IgD-negative memory B cell (primary cell): ENCODE measurements around the gene SCAMP1. TPM values are rescaled to one million over a fixed set of nuclear protein-coding genes. Genes with fewer than 3 reads are reported as not detected.
"Not testable (repeated sequence)": the region's sequence is repeated elsewhere in the genome, so short reads cannot be mapped to it uniquely, and the experiment has no call there.

Experiments
- H3K27ac Mint-ChIP-seq, 3 donors: one replicate each; pipeline ENCODE4 v1.8.0; 2020 to 2022; ENCODE audit warnings: mild to moderate bottlenecking in 3 of 3, mixed read lengths in 3 of 3, moderate library complexity in 1 of 3
- H3K27me3 Mint-ChIP-seq: one replicate; pipeline ENCODE4 v1.8.0; 2021; ENCODE audit warnings: mixed read lengths
- H3K36me3 Mint-ChIP-seq: one replicate; pipeline ENCODE4 v1.8.0; 2020; ENCODE audit warnings: mild to moderate bottlenecking, mixed read lengths
- H3K4me1 Mint-ChIP-seq, 3 donors: one replicate each; pipeline ENCODE4 v1.8.0; 2020 to 2022; ENCODE audit warnings: mixed read lengths in 3 of 3, mild to moderate bottlenecking in 1 of 3
- H3K4me3 Mint-ChIP-seq, 4 donors: one replicate each; pipeline ENCODE4 v1.8.0; 2020 to 2022; ENCODE audit warnings: mild to moderate bottlenecking in 4 of 4, mixed read lengths in 4 of 4, moderate library complexity in 3 of 4
- H3K9me3 Mint-ChIP-seq, 3 donors: one replicate each; pipeline ENCODE4 v1.8.0; 2020 to 2021; ENCODE audit warnings: mixed read lengths in 3 of 3, mild to moderate bottlenecking in 1 of 3
- polyA plus RNA-seq: library from polyadenylated mRNA; unstranded; fragments of 300-500 nt; fragmentation: Illumina TruSeq; gene quantifications from one replicate; pipeline ENCODE4 v1.2.3, GENCODE V29; 2021

SCAMP1 gene
- polyA plus RNA-seq, 1 donor from 2014 or later: 29.2 TPM

GRCh38 chr5:78377718-78378105, 17.3 kb downstream of the SCAMP1 start:
- no peak overlapping the region for H3K4me3 Mint-ChIP-seq
- peaks cover 13 to 17% (median 15%) of the 10 kb centered on the region in 3 donors for H3K4me1 Mint-ChIP-seq
- H3K9me3 Mint-ChIP-seq: no peaks in the 10 kb centered on the region

GRCh38 chr5:78387468-78388153, 27.2 kb downstream of the SCAMP1 start:
- peak overlapping the region in 1 of 3 donors; percentile 23 for H3K27ac Mint-ChIP-seq
- H3K36me3 Mint-ChIP-seq: peaks cover 18% of the 10 kb centered on the region
- H3K4me3 Mint-ChIP-seq: peak overlapping the region in 1 of 4 donors; percentile 66
- no peaks in the 10 kb centered on the region for H3K27me3 Mint-ChIP-seq
- H3K4me1 Mint-ChIP-seq: peaks cover 6 to 9% (median 8%) of the 10 kb centered on the region in 3 donors
- H3K9me3 Mint-ChIP-seq: peaks cover 3 to 34% (median 15%) of the 10 kb centered on the region in 3 donors

More at GRCh38 chr5:78377718-78378105, 17.3 kb downstream of the SCAMP1 start:
- Mint-ChIP-seq H3K27ac (no peak overlapping the region), H3K36me3 (peaks cover 8% of the 10 kb centered on the region), H3K27me3 (no peaks in the 10 kb centered on the region)

- H3K27ac Mint-ChIP-seq, H3K27me3 Mint-ChIP-seq, H3K4me3 Mint-ChIP-seq, H3K4me1 Mint-ChIP-seq: not testable (repeated sequence)
- Mint-ChIP-seq H3K9me3 (peaks cover 0 to 12% (median 5%) of the 10 kb centered on the region in 3 donors), H3K36me3 (peaks cover 26% of the 10 kb centered on the region)
Observed at GRCh38 chr5:78391357-78391756, 30.9 kb downstream of the SCAMP1 start.

GRCh38 chr5:78397831-78398230, 37.4 kb downstream of the SCAMP1 start:
- Mint-ChIP-seq H3K4me1 (peaks cover 16 to 24% (median 19%) of the 10 kb centered on the region in 3 donors), H3K27me3 (no peaks in the 10 kb centered on the region), H3K4me3 (no peak overlapping the region), H3K27ac (no peak overlapping the region), H3K9me3 (peaks cover 0 to under 1% (median 0%) of the 10 kb centered on the region in 3 donors), H3K36me3 (peaks cover 21% of the 10 kb centered on the region)

GRCh38 chr5:78399116-78399515, 38.7 kb downstream of the SCAMP1 start:
- H3K4me3 Mint-ChIP-seq: no peak overlapping the region
- H3K9me3 Mint-ChIP-seq: no peaks in the 10 kb centered on the region
- peaks cover 17% of the 10 kb centered on the region for H3K36me3 Mint-ChIP-seq
- H3K4me1 Mint-ChIP-seq: peaks cover 16 to 24% (median 19%) of the 10 kb centered on the region in 3 donors
- no peaks in the 10 kb centered on the region for H3K27me3 Mint-ChIP-seq
- H3K27ac Mint-ChIP-seq: no peak overlapping the region

- peak overlapping the region in 1 of 4 donors; percentile 55 for H3K4me3 Mint-ChIP-seq
- H3K27me3 Mint-ChIP-seq: no peaks in the 10 kb centered on the region
- H3K36me3 Mint-ChIP-seq: peaks cover 8% of the 10 kb centered on the region
- H3K27ac Mint-ChIP-seq: peak overlapping the region in 1 of 3 donors; percentile 21
- no peaks in the 10 kb centered on the region for H3K9me3 Mint-ChIP-seq
- H3K4me1 Mint-ChIP-seq: peaks cover 21 to 43% (median 40%) of the 10 kb centered on the region in 3 donors
Observed at GRCh38 chr5:78404682-78405293, 44.4 kb downstream of the SCAMP1 start.

GRCh38 chr5:78405829-78406750, 45.7 kb downstream of the SCAMP1 start:
- peak overlapping the region in 1 of 3 donors; percentile 39 for H3K27ac Mint-ChIP-seq

GRCh38 chr5:78407458-78407857, 47.0 kb downstream of the SCAMP1 start:
- Mint-ChIP-seq H3K4me3 (no peak overlapping the region), H3K4me1 (peaks cover 25 to 45% (median 44%) of the 10 kb centered on the region in 3 donors), H3K27ac (peak overlapping the region in 1 of 3 donors; percentile 2), H3K27me3 (no peaks in the 10 kb centered on the region), H3K36me3 (peaks cover 2% of the 10 kb centered on the region), H3K9me3 (no peaks in the 10 kb centered on the region)

More at GRCh38 chr5:78405829-78406750, 45.7 kb downstream of the SCAMP1 start:
- Mint-ChIP-seq H3K27me3 (no peaks in the 10 kb centered on the region), H3K4me3 (no peak overlapping the region), H3K4me1 (peaks cover 23 to 39% (median 32%) of the 10 kb centered on the region in 3 donors), H3K36me3 (peaks cover 4% of the 10 kb centered on the region), H3K9me3 (no peaks in the 10 kb centered on the region)

- Mint-ChIP-seq H3K4me3 (no peak overlapping the region), H3K27ac (no peak overlapping the region), H3K36me3 (peaks cover 2% of the 10 kb centered on the region), H3K27me3 (no peaks in the 10 kb centered on the region), H3K4me1 (peaks cover 21 to 30% (median 30%) of the 10 kb centered on the region in 3 donors), H3K9me3 (no peaks in the 10 kb centered on the region)
Observed at GRCh38 chr5:78411586-78411985, 51.2 kb downstream of the SCAMP1 start.

- Mint-ChIP-seq H3K9me3 (no peaks in the 10 kb centered on the region), H3K36me3 (peaks cover 12% of the 10 kb centered on the region), H3K27me3 (no peaks in the 10 kb centered on the region), H3K4me1 (peaks cover 5 to 9% (median 7%) of the 10 kb centered on the region in 3 donors), H3K4me3 (no peak overlapping the region), H3K27ac (peak overlapping the region in 1 of 3 donors; percentile 31)
Observed at GRCh38 chr5:78416677-78417425, 56.4 kb downstream of the SCAMP1 start.

- no peaks in the 10 kb centered on the region for H3K9me3 Mint-ChIP-seq
- no peak overlapping the region for H3K4me3 Mint-ChIP-seq
- peaks cover 12% of the 10 kb centered on the region for H3K36me3 Mint-ChIP-seq
- no peaks in the 10 kb centered on the region for H3K27me3 Mint-ChIP-seq
- no peak overlapping the region for H3K27ac Mint-ChIP-seq
- H3K4me1 Mint-ChIP-seq: no peaks in the 10 kb centered on the region
Observed at GRCh38 chr5:78419396-78419795, 59.0 kb downstream of the SCAMP1 start.

GRCh38 chr5:78420548-78420947, 60.1 kb downstream of the SCAMP1 start:
- no peaks in the 10 kb centered on the region for H3K27me3 Mint-ChIP-seq
- no peaks in the 10 kb centered on the region for H3K4me1 Mint-ChIP-seq
- peaks cover 15% of the 10 kb centered on the region for H3K36me3 Mint-ChIP-seq
- no peaks in the 10 kb centered on the region for H3K9me3 Mint-ChIP-seq
- H3K4me3 Mint-ChIP-seq: no peak overlapping the region
- no peak overlapping the region for H3K27ac Mint-ChIP-seq

- H3K27me3 Mint-ChIP-seq: no peaks in the 10 kb centered on the region
- no peak overlapping the region for H3K4me3 Mint-ChIP-seq
- no peak overlapping the region for H3K27ac Mint-ChIP-seq
- H3K4me1 Mint-ChIP-seq: no peaks in the 10 kb centered on the region
- H3K36me3 Mint-ChIP-seq: peaks cover 17% of the 10 kb centered on the region
- peaks cover 0 to 2% (median 0%) of the 10 kb centered on the region in 3 donors for H3K9me3 Mint-ChIP-seq
Observed at GRCh38 chr5:78424665-78425064, 64.2 kb downstream of the SCAMP1 start.

- Mint-ChIP-seq H3K4me3 (no peak overlapping the region), H3K27me3 (no peaks in the 10 kb centered on the region), H3K4me1 (peaks cover 0 to 2% (median 0%) of the 10 kb centered on the region in 3 donors), H3K27ac (no peak overlapping the region), H3K36me3 (peaks cover 27% of the 10 kb centered on the region), H3K9me3 (peaks cover 3 to 7% (median 4%) of the 10 kb centered on the region in 3 donors)
Observed at GRCh38 chr5:78429332-78429980, 69.0 kb downstream of the SCAMP1 start.
